22Rv1 (cell line): ENCODE results near the gene MYO10.

Experiments used
- CTCF ChIP-seq: fragments of 450-650 bp; IDR thresholded peaks from 2 replicates; pipeline ENCODE4 v1.5.1; 2017; ENCODE audit warnings: mild to moderate bottlenecking
- ZFX ChIP-seq: fragments of 450-650 bp; IDR thresholded peaks from 2 replicates; pipeline ENCODE4 v1.6.1; 2017; ENCODE audit warnings: antibody characterized with exemption, borderline replicate concordance

- TF ChIP-seq CTCF (no peak), ZFX (no peak)
Observed at GRCh38 chr5:16963821-16964220, 27.7 kb upstream of the MYO10 start.
